ENCODE results near the gene TLL1.

DNA sequence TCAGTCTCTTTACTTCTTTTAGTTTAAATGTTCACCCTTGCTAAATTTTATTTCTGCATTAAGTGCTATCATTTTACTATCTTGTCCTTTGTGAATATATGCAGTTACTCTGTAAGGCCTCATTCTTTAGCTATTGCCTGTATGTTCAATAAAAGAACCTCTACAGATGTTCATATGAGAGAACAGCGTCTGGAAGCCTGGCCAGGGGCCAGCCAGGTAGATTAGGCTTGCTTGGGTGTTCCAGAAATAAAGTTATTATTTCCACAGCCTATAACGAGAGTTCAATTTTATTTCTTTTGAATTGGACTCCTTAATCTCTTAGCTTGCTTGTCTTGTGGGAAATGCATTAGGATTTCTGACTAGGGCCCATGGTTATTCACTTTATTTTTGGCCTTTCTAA, 214.5 kb downstream of the TLL1 start:
- TF ChIP-seq, protein P1, sequence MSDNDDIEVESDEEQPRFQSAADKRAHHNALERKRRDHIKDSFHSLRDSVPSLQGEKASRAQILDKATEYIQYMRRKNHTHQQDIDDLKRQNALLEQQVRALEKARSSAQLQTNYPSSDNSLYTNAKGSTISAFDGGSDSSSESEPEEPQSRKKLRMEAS (IDR thresholded peaks at IDR 0.05), result no peak
- TF ChIP-seq JUN (IDR thresholded peaks at IDR 0.05), result no peak

All from A549 (cell line).